SK-N-SH (cell line): ENCODE data around the gene CD46. TPM values are rescaled to one million over a fixed set of nuclear protein-coding genes. Genes with fewer than 3 reads are reported as not detected.

Experiments
- CTCF ChIA-PET: fragments of 300-600, 350-600 bp; formaldehyde crosslinking; extraction: SDS; loops from one replicate; lab custom pipeline; 2021; lab: Yijun Ruan, JAX
- POLR2A ChIA-PET: fragments of 350-600 bp; sonication (Branson Sonifier 250); formaldehyde crosslinking; extraction: SDS; loops from one replicate; lab custom pipeline; 2020; ENCODE audit warnings: antibody characterized with exemption, inconsistent platforms; lab: Yijun Ruan, JAX
- DNase-seq: peaks from one replicate; pipeline ENCODE4 v3.0.0; 2012
- H2AFZ ChIP-seq: fragments of 200-600 bp; sonication (generic); 2 replicates; pipeline ENCODE4 v1.8.1; 2016; ENCODE audit warnings: antibody characterized with exemption, mild to moderate bottlenecking, low read depth
- H3F3A ChIP-seq: fragments of 200-600 bp; sonication (generic); replicated peaks from 2 replicates; pipeline ENCODE3; 2016; ENCODE audit warnings: antibody characterized with exemption, mild to moderate bottlenecking; ENCODE audit not compliant: insufficient read depth
- H3K27ac ChIP-seq, 2 experiments: fragments of 200-500 bp in 1 of 2; fragments of 200-600 bp in 1 of 2; sonication (Bioruptor generic) in 1 of 2; sonication (generic), shearing (Covaris generic) in 1 of 2; 2 replicates each; pipeline versions ENCODE4 v1.5.1 to v1.6.1; 2014 to 2016; ENCODE audit warnings: low read depth in 2 of 2, inconsistent platforms in 1 of 2, low read length in 1 of 2, mild to moderate bottlenecking in 1 of 2, mixed read lengths in 1 of 2
- H3K27me3 ChIP-seq: fragments of 200-600 bp; sonication (generic), shearing (Covaris generic); 2 replicates; pipeline ENCODE4 v1.6.1; 2016; ENCODE audit warnings: mixed run types; ENCODE audit not compliant: insufficient read depth
- H3K36me3 ChIP-seq, 2 experiments: fragments of 200-500 bp in 1 of 2; fragments of 200-600 bp in 1 of 2; sonication (Bioruptor generic) in 1 of 2; sonication (generic) in 1 of 2; replicated peaks in 1 of 2; 2 replicates each; pipeline versions ENCODE3 to v1.5.1; 2014 to 2016; ENCODE audit warnings: low read length in 1 of 2, mild to moderate bottlenecking in 1 of 2; ENCODE audit not compliant: insufficient read depth in 2 of 2, control insufficient read depth in 1 of 2
- H3K4me1 ChIP-seq, 2 experiments: fragments of 200-500 bp in 1 of 2; fragments of 200-600 bp in 1 of 2; sonication (Bioruptor generic) in 1 of 2; sonication (generic), shearing (Covaris generic) in 1 of 2; 2 replicates each; pipeline versions ENCODE4 v1.5.1 to v1.6.1; 2014 to 2016; ENCODE audit warnings: low read depth in 1 of 2, low read length in 1 of 2, mixed run types in 1 of 2; ENCODE audit not compliant: insufficient read depth in 2 of 2, control insufficient read depth in 1 of 2
- H3K4me2 ChIP-seq: fragments of 200-600 bp; sonication (generic), shearing (Covaris generic); 2 replicates; pipeline ENCODE4 v1.6.1; 2017; ENCODE audit warnings: mixed run types
- H3K4me3 ChIP-seq, 2 experiments: fragments of 200-500 bp in 1 of 2; fragments of 200-600 bp in 1 of 2; sonication (Bioruptor generic) in 1 of 2; sonication (generic), shearing (Covaris generic) in 1 of 2; 2 replicates each; pipeline versions ENCODE4 v1.5.1 to v1.8.1; 2014 to 2016; ENCODE audit warnings: low read depth in 2 of 2, inconsistent platforms in 1 of 2, low read length in 1 of 2, mild to moderate bottlenecking in 1 of 2, mixed read lengths in 1 of 2, moderate library complexity in 1 of 2
- H3K79me2 ChIP-seq: fragments of 200-600 bp; sonication (generic); 2 replicates; pipeline ENCODE4 v1.8.1; 2017; ENCODE audit warnings: mild to moderate bottlenecking; ENCODE audit not compliant: insufficient read depth
- H3K9ac ChIP-seq: fragments of 200-600 bp; sonication (generic); 2 replicates; pipeline ENCODE4 v1.6.1; 2017; ENCODE audit warnings: mixed run types
- H3K9me2 ChIP-seq: fragments of 200-600 bp; sonication (generic); 2 replicates; pipeline ENCODE4 v1.6.1; 2017; ENCODE audit warnings: mixed run types
- H3K9me3 ChIP-seq: fragments of 200-600 bp; sonication (generic); 2 replicates; pipeline ENCODE4 v1.6.1; 2017; ENCODE audit warnings: mixed run types, mild to moderate bottlenecking, moderate library complexity
- H4K20me1 ChIP-seq: fragments of 200-600 bp; sonication (generic); 2 replicates; pipeline ENCODE4 v1.6.1; 2017; ENCODE audit warnings: mild to moderate bottlenecking, mixed run types; ENCODE audit not compliant: insufficient read depth
- CHD2 ChIP-seq: fragments of 150-350 bp; IDR thresholded peaks from 2 replicates; pipeline ENCODE4 v1.6.1; 2018; ENCODE audit warnings: low read length; ENCODE audit not compliant: partially characterized antibody
- EP300 ChIP-seq, 2 experiments: IDR thresholded peaks; 2 replicates each; pipeline versions ENCODE4 v1.4.0 to v1.6.1; 2012; ENCODE audit warnings: borderline replicate concordance in 1 of 2, low read depth in 1 of 2, low read length in 1 of 2
- EZH2phosphoT487 ChIP-seq: fragments of 200-600 bp; sonication (generic); IDR thresholded peaks from 2 replicates; pipeline ENCODE4 v1.6.1; 2017; ENCODE audit warnings: low read depth, mixed run types, mild to moderate bottlenecking, antibody characterized with exemption, moderate library complexity, borderline replicate concordance
- FOSL2 ChIP-seq: IDR thresholded peaks from 2 replicates; pipeline ENCODE4 v1.4.0; 2012; ENCODE audit warnings: low read depth, mild to moderate bottlenecking, moderate library complexity, borderline replicate concordance
- GABPA ChIP-seq: IDR thresholded peaks from 2 replicates; pipeline ENCODE4 v1.4.0; 2012; ENCODE audit warnings: low read depth, mild to moderate bottlenecking
- GATA2 ChIP-seq: sonication (generic); formaldehyde crosslinking; IDR thresholded peaks from 2 replicates; pipeline ENCODE4 v1.5.0; 2020; ENCODE audit warnings: mild to moderate bottlenecking, missing genetic modification reagents
- NRF1 ChIP-seq: IDR thresholded peaks from 2 replicates; pipeline ENCODE4 v1.6.1; 2012; ENCODE audit warnings: low read depth, mild to moderate bottlenecking, low read length
- RAD21 ChIP-seq: IDR thresholded peaks from 2 replicates; pipeline ENCODE4 v1.6.1; 2012; ENCODE audit warnings: mild to moderate bottlenecking, low read length
- RFX5 ChIP-seq: IDR thresholded peaks from 2 replicates; pipeline ENCODE4 v1.6.1; 2012; ENCODE audit warnings: mild to moderate bottlenecking, improper control_type of control experiment, low read length
- SIN3A ChIP-seq: IDR thresholded peaks from 2 replicates; pipeline ENCODE4 v1.6.1; 2012; ENCODE audit warnings: low read depth, mild to moderate bottlenecking, low read length, moderate library complexity, borderline replicate concordance
- USF1 ChIP-seq: IDR thresholded peaks from 2 replicates; pipeline ENCODE4 v1.4.0; 2012; ENCODE audit warnings: low read depth, borderline replicate concordance
- YY1 ChIP-seq: IDR thresholded peaks from 2 replicates; pipeline ENCODE4 v1.4.0; 2012; ENCODE audit warnings: low read depth, mild to moderate bottlenecking
- WGBS: methylation state at CpG from one replicate; pipeline ENCODE4 v1.1.6; 2017; ENCODE audit warnings: low lambda C conversion rate; 5-methylcytosine and 5-hydroxymethylcytosine counted together
- polyA plus RNA-seq, 3 experiments: library from polyadenylated mRNA; depleted of rRNA; stranded (reverse); fragments of >200 nt; gene quantifications; 2 replicates each; pipeline ENCODE4 v1.2.3, GENCODE V29; 2012
- TF ChIP-seq, protein P1 (sequence below): fragments of 200-600 bp; sonication (generic); IDR thresholded peaks from 2 replicates; pipeline ENCODE4 v1.6.1; 2017; ENCODE audit warnings: antibody characterized with exemption, mild to moderate bottlenecking, moderate library complexity
- TF ChIP-seq, protein P2 (sequence below): IDR thresholded peaks from 2 replicates; pipeline ENCODE4 v1.4.0; 2012; ENCODE audit warnings: low read depth
- TF ChIP-seq, protein P3 (sequence below): IDR thresholded peaks from 2 replicates; pipeline ENCODE4 v1.4.0; 2012; ENCODE audit warnings: low read depth, borderline replicate concordance
- TF ChIP-seq, protein P4 (sequence below): fragments of 150-350 bp; IDR thresholded peaks from 2 replicates; pipeline ENCODE4 v1.6.1; 2016; ENCODE audit warnings: mild to moderate bottlenecking, low read depth, low read length

Gene CD46
- polyA plus RNA-seq, 1 of the 3 experiments (the other 2 are of a cell fraction), result 56.0 TPM

- peaks cover 0 to 5% of the 10 kb centered on the region in 2 experiments; a peak in 1 of 4 replicates for H3K4me1 ChIP-seq
- CTCF ChIA-PET, result interaction anchor here (0.7 to 6.5 kb wide), 5 partner anchors 10 to 142 kb away, joined by 3 to 26 read pairs (median 8); no protein-coding TSS in a partner anchor
- DNase-seq, result no peak
Observed at GRCh38 chr1:207821464-207822045, 69.7 kb downstream of the CD46 start.

More at GRCh38 chr1:207821464-207822045, 69.7 kb downstream of the CD46 start:
- H3K27me3 ChIP-seq, result no peaks in the 10 kb centered on the region
- POLR2A ChIA-PET, result no interaction called here
- H3K79me2 ChIP-seq, result no peaks in the 10 kb centered on the region; the same call in 1 of the 2 replicates
- peaks cover 0 to 5% of the 10 kb centered on the region in 2 experiments for H3K36me3 ChIP-seq
- no peaks in the 10 kb centered on the region for H3K9me2 ChIP-seq
- H4K20me1 ChIP-seq, result no peaks in the 10 kb centered on the region
- TF ChIP-seq NRF1 (no peak), FOSL2 (no peak), EZH2phosphoT487 (no peak), GATA2 (no peak), SIN3A (no peak), YY1 (no peak), EP300 (IDR thresholded peaks at IDR 0.05; ENCODE audit: borderline replicate concordance in 1 of 2, low read depth in 1 of 2, low read length in 1 of 2) (no peak), RAD21 (no peak), RFX5 (no peak), GABPA (no peak), CHD2 (no peak), USF1 (no peak)
- TF ChIP-seq, protein P1, sequence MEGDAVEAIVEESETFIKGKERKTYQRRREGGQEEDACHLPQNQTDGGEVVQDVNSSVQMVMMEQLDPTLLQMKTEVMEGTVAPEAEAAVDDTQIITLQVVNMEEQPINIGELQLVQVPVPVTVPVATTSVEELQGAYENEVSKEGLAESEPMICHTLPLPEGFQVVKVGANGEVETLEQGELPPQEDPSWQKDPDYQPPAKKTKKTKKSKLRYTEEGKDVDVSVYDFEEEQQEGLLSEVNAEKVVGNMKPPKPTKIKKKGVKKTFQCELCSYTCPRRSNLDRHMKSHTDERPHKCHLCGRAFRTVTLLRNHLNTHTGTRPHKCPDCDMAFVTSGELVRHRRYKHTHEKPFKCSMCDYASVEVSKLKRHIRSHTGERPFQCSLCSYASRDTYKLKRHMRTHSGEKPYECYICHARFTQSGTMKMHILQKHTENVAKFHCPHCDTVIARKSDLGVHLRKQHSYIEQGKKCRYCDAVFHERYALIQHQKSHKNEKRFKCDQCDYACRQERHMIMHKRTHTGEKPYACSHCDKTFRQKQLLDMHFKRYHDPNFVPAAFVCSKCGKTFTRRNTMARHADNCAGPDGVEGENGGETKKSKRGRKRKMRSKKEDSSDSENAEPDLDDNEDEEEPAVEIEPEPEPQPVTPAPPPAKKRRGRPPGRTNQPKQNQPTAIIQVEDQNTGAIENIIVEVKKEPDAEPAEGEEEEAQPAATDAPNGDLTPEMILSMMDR, result no peak
- TF ChIP-seq, protein P2, sequence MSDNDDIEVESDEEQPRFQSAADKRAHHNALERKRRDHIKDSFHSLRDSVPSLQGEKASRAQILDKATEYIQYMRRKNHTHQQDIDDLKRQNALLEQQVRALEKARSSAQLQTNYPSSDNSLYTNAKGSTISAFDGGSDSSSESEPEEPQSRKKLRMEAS, result no peak
- TF ChIP-seq, protein P3, sequence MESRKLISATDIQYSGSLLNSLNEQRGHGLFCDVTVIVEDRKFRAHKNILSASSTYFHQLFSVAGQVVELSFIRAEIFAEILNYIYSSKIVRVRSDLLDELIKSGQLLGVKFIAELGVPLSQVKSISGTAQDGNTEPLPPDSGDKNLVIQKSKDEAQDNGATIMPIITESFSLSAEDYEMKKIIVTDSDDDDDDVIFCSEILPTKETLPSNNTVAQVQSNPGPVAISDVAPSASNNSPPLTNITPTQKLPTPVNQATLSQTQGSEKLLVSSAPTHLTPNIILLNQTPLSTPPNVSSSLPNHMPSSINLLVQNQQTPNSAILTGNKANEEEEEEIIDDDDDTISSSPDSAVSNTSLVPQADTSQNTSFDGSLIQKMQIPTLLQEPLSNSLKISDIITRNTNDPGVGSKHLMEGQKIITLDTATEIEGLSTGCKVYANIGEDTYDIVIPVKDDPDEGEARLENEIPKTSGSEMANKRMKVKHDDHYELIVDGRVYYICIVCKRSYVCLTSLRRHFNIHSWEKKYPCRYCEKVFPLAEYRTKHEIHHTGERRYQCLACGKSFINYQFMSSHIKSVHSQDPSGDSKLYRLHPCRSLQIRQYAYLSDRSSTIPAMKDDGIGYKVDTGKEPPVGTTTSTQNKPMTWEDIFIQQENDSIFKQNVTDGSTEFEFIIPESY, result no peak
- TF ChIP-seq, protein P4, sequence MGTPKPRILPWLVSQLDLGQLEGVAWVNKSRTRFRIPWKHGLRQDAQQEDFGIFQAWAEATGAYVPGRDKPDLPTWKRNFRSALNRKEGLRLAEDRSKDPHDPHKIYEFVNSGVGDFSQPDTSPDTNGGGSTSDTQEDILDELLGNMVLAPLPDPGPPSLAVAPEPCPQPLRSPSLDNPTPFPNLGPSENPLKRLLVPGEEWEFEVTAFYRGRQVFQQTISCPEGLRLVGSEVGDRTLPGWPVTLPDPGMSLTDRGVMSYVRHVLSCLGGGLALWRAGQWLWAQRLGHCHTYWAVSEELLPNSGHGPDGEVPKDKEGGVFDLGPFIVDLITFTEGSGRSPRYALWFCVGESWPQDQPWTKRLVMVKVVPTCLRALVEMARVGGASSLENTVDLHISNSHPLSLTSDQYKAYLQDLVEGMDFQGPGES, result no peak
- TF ChIP-seq, all 33 proteins: peak for 0
- Histone ChIP-seq H3K4me2 (no peak overlapping the region), H3K9ac (no peak overlapping the region), H3K9me3 (no peaks in the 10 kb centered on the region), H3F3A (no peaks in the 10 kb centered on the region), H2AFZ (no peak overlapping the region), H3K27ac (no peak overlapping the region), H3K4me3 (no peak overlapping the region)
- WGBS, result 94% methylated on average over 16 of the region's 17 CpGs
